HG02678 (cell line): ENCODE data around the gene BATF.
"Not testable (repeated sequence)": the region's sequence is repeated elsewhere in the genome, so short reads cannot be mapped to it uniquely, and the experiment has no call there.

Experiments used
- ATAC-seq: cut with Tn5 transposase; IDR thresholded peaks from one replicate; pipeline ENCODE4 v1.9.1; 2021; ENCODE audit warnings: mild to moderate bottlenecking, moderate library complexity; ENCODE audit not compliant: unreplicated experiment

Gene BATF

GRCh38 chr14:75522224-75522982 lies at the start of gene BATF:
Gene BATF, plus strand, starts transcription at chr14:75522469. Its CDS starts 214 bp downstream, at chr14:75522683.
- ATAC-seq: peak; percentile 62

GRCh38 chr14:75474127-75474526 lies 48.1 kb upstream of the BATF start:
- ATAC-seq: not testable (repeated sequence)

- no peak for ATAC-seq
These were observed 45.8 kb upstream of the BATF start for GRCh38 chr14:75476274-75476995.

- no peak for ATAC-seq
These were observed 44.4 kb upstream of the BATF start for GRCh38 chr14:75477881-75478280.

- peak; percentile 69 for ATAC-seq
These were observed 42.3 kb upstream of the BATF start for GRCh38 chr14:75479770-75480600.

GRCh38 chr14:75482366-75482765 lies 39.9 kb upstream of the BATF start:
- no peak for ATAC-seq

- no peak for ATAC-seq
These were observed 37.4 kb upstream of the BATF start for GRCh38 chr14:75484711-75485429.

GRCh38 chr14:75486318-75486717 lies 36.0 kb upstream of the BATF start:
- ATAC-seq: no peak

GRCh38 chr14:75487155-75487671 lies 35.1 kb upstream of the BATF start:
- peak; percentile 72 for ATAC-seq

GRCh38 chr14:75489480-75489837 lies 32.8 kb upstream of the BATF start:
- no peak for ATAC-seq

- ATAC-seq: no peak
These were observed 30.8 kb upstream of the BATF start for GRCh38 chr14:75491376-75491978.

GRCh38 chr14:75492832-75493591 lies 29.3 kb upstream of the BATF start:
- no peak for ATAC-seq

- no peak for ATAC-seq
These were observed 28.6 kb upstream of the BATF start for GRCh38 chr14:75493592-75494087.

GRCh38 chr14:75494896-75495295 lies 27.4 kb upstream of the BATF start:
- no peak for ATAC-seq

GRCh38 chr14:75495399-75495798 lies 26.9 kb upstream of the BATF start:
- no peak for ATAC-seq

GRCh38 chr14:75495882-75496281 lies 26.4 kb upstream of the BATF start:
- ATAC-seq: no peak

- ATAC-seq: no peak
These were observed 25.5 kb upstream of the BATF start for GRCh38 chr14:75496755-75497154.

- peak; percentile 49 for ATAC-seq
These were observed 25.1 kb upstream of the BATF start for GRCh38 chr14:75497191-75497590.

GRCh38 chr14:75497701-75498100 lies 24.6 kb upstream of the BATF start:
- no peak for ATAC-seq
